ENCODE measurements around the gene UNG. TPM values are rescaled to one million over a fixed set of nuclear protein-coding genes. Genes with fewer than 3 reads are reported as not detected.
"Not testable (repeated sequence)": the region's sequence is repeated elsewhere in the genome, so short reads cannot be mapped to it uniquely, and the experiment has no call there.

The UNG gene
- polyA plus RNA-seq (ENCODE audit: insufficient read length in 3 of 3) = 10 to 100 TPM; 66.3 to 72.4 (median 70.6) TPM
- long read RNA-seq, donor 1, transcript UNG-202 (6 exons, 2,130 nt) = major isoform, 13 of 26 reads
- long read RNA-seq, donor 1, transcript UNG-201 (7 exons, 2,071 nt) = minor isoform, 7 of 26 reads
- long read RNA-seq, donor 1, partial matches to known transcripts = 5 of 26 reads
- long read RNA-seq, donor 1, other reads (novel, unspliced or antisense) = 0 of 26 reads
- long read RNA-seq, donor 2, transcript UNG-201 (7 exons, 2,071 nt) = minor isoform, 9 of 32 reads
- long read RNA-seq, donor 2, transcript UNG-202 (6 exons, 2,130 nt) = major isoform, 15 of 32 reads
- long read RNA-seq, donor 2, partial matches to known transcripts = 7 of 32 reads
- long read RNA-seq, donor 2, other reads (novel, unspliced or antisense) = 0 of 32 reads
- long read RNA-seq, donor 3, transcript UNG-201 (7 exons, 2,071 nt) = minor isoform, 7 of 32 reads
- long read RNA-seq, donor 3, transcript UNG-202 (6 exons, 2,130 nt) = major isoform, 18 of 32 reads
- long read RNA-seq, donor 3, partial matches to known transcripts = 6 of 32 reads
- long read RNA-seq, donor 3, other reads (novel, unspliced or antisense) = 0 of 32 reads
- long read RNA-seq, donor 4, transcript UNG-202 (6 exons, 2,130 nt) = major isoform, 19 of 29 reads
- long read RNA-seq, donor 4, partial matches to known transcripts = 6 of 29 reads
- long read RNA-seq, donor 4, other reads (novel, unspliced or antisense) = 0 of 29 reads
- long read RNA-seq, donor 5 = 0 reads
- long read RNA-seq, donor 6, transcript UNG-202 (6 exons, 2,130 nt) = major isoform, 14 of 28 reads
- long read RNA-seq, donor 6, transcript UNG-201 (7 exons, 2,071 nt) = minor isoform, 7 of 28 reads
- long read RNA-seq, donor 6, partial matches to known transcripts = 6 of 28 reads
- long read RNA-seq, donor 6, other reads (novel, unspliced or antisense) = 0 of 28 reads
- long read RNA-seq, donor 7, transcript UNG-201 (7 exons, 2,071 nt) = minor isoform, 11 of 27 reads
- long read RNA-seq, donor 7, transcript UNG-202 (6 exons, 2,130 nt) = major isoform, 15 of 27 reads
- long read RNA-seq, donor 7, partial matches to known transcripts = 0 of 27 reads
- long read RNA-seq, donor 7, other reads (novel, unspliced or antisense) = 0 of 27 reads
- long read RNA-seq, donor 8, transcript UNG-202 (6 exons, 2,130 nt) = major isoform, 27 of 52 reads
- long read RNA-seq, donor 8, transcript UNG-201 (7 exons, 2,071 nt) = minor isoform, 16 of 52 reads
- long read RNA-seq, donor 8, partial matches to known transcripts = 5 of 52 reads
- long read RNA-seq, donor 8, other reads (novel, unspliced or antisense) = 0 of 52 reads
- long read RNA-seq, donor 9, transcript UNG-202 (6 exons, 2,130 nt) = major isoform, 11 of 21 reads
- long read RNA-seq, donor 9, partial matches to known transcripts = 6 of 21 reads
- long read RNA-seq, donor 9, other reads (novel, unspliced or antisense) = 0 of 21 reads
- long read RNA-seq, donor 10, transcript UNG-202 (6 exons, 2,130 nt) = major isoform, 17 of 47 reads
- long read RNA-seq, donor 10, transcript UNG-201 (7 exons, 2,071 nt) = minor isoform, 5 of 47 reads
- long read RNA-seq, donor 10, partial matches to known transcripts = 25 of 47 reads
- long read RNA-seq, donor 10, other reads (novel, unspliced or antisense) = 0 of 47 reads
- long read RNA-seq, donor 11, transcript UNG-201 (7 exons, 2,071 nt) = minor isoform, 6 of 39 reads
- long read RNA-seq, donor 11, transcript UNG-202 (6 exons, 2,130 nt) = major isoform, 11 of 39 reads
- long read RNA-seq, donor 11, partial matches to known transcripts = 12 of 39 reads
- long read RNA-seq, donor 11, other reads (novel, unspliced or antisense) = 7 of 39 reads
- long read RNA-seq, donor 12, partial matches to known transcripts = 12 of 18 reads
- long read RNA-seq, donor 12, other reads (novel, unspliced or antisense) = 0 of 18 reads
- long read RNA-seq, donor 13 = 0 reads
- long read RNA-seq, donor 14, transcript UNG-201 (7 exons, 2,071 nt) = minor isoform, 11 of 27 reads
- long read RNA-seq, donor 14, transcript UNG-202 (6 exons, 2,130 nt) = major isoform, 15 of 27 reads
- long read RNA-seq, donor 14, partial matches to known transcripts = 0 of 27 reads
- long read RNA-seq, donor 14, other reads (novel, unspliced or antisense) = 0 of 27 reads
- long read RNA-seq, donor 15, partial matches to known transcripts = 11 of 18 reads
- long read RNA-seq, donor 15, other reads (novel, unspliced or antisense) = 0 of 18 reads
- long read RNA-seq, donor 16, transcript UNG-202 (6 exons, 2,130 nt) = major isoform, 42 of 67 reads
- long read RNA-seq, donor 16, transcript UNG-201 (7 exons, 2,071 nt) = minor isoform, 16 of 67 reads
- long read RNA-seq, donor 16, partial matches to known transcripts = 8 of 67 reads
- long read RNA-seq, donor 16, other reads (novel, unspliced or antisense) = 0 of 67 reads

DNA sequence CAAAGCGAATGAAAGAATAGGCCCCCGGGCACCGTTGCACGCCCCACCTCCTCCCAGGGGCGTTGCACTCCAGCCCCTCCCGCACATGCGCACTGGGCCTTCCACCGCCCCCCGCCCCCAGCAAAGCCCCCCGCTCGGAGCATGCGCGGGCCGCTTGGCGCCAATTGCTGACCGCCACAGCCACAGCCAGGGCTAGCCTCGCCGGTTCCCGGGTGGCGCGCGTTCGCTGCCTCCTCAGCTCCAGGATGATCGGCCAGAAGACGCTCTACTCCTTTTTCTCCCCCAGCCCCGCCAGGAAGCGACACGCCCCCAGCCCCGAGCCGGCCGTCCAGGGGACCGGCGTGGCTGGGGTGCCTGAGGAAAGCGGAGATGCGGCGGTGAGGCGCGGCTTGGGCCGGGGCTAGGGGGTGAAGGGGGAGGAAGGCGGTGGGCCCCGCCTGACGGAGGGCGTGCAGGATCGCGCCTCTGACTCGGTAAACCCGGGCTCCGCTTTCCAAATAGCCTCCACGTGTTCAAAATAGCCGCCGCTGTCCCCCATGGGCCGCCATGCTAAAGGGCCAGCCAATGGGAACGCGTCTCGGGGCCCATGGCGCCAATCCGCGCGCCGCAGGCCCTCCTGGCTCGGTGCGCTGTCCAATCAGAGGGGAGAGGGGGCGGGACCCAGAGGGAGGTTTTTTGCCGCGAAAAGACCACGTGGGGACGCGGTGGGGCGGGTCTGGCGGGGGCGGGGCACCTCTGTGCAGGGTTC is at the start of gene UNG:
TSS of gene UNG (plus strand) at position 163 of the 748 bp plus-strand sequence. CDS start at position 246, 83 bp downstream.
- DNase-seq (ENCODE audit: extremely low read depth in 1 of 11, low read depth in 9 of 11, low spot score in 4 of 11) = peak; percentile 89 to 96 (median 94)

DNA sequence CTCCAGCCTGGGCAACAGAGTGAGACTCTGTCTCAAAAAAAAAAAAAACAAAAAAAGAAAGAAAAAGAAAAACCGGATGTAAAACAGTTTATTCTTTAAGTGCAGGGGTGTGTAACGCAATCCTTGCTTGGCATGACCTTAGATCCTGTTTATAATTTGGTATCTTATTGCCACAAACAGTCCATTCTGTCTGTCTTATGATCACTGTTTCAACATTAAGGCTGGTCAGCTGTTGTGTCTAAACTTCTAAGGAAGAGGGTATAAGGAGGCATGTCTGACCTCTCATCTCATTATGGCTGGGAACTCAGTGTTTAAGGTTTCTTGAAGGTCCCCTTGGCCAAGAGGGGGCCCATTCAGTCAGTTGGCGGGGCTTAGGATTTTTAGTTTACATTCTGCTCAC is 48.7 kb upstream of the UNG start:
- not testable (repeated sequence) for DNase-seq (ENCODE audit: extremely low read depth in 1 of 11, low read depth in 9 of 11, low spot score in 4 of 11)

- DNase-seq (ENCODE audit: extremely low read depth in 1 of 11, low read depth in 9 of 11, low spot score in 4 of 11) = not testable (repeated sequence)
Observed at GRCh38 chr12:109049794-109050193, 47.6 kb upstream of the UNG start.

GRCh38 chr12:109052097-109052413 is 45.3 kb upstream of the UNG start:
- DNase-seq (ENCODE audit: extremely low read depth in 1 of 11, low read depth in 9 of 11, low spot score in 4 of 11) = no peak

- DNase-seq (ENCODE audit: extremely low read depth in 1 of 11, low read depth in 9 of 11, low spot score in 4 of 11) = peak; percentile 75 to 87 (median 83)
Observed at GRCh38 chr12:109052414-109053323, 44.7 kb upstream of the UNG start, which contains the start of gene USP30. TSS of gene USP30 (plus strand) at chr12:109052576. CDS start at chr12:109052679, 103 bp downstream.

DNA sequence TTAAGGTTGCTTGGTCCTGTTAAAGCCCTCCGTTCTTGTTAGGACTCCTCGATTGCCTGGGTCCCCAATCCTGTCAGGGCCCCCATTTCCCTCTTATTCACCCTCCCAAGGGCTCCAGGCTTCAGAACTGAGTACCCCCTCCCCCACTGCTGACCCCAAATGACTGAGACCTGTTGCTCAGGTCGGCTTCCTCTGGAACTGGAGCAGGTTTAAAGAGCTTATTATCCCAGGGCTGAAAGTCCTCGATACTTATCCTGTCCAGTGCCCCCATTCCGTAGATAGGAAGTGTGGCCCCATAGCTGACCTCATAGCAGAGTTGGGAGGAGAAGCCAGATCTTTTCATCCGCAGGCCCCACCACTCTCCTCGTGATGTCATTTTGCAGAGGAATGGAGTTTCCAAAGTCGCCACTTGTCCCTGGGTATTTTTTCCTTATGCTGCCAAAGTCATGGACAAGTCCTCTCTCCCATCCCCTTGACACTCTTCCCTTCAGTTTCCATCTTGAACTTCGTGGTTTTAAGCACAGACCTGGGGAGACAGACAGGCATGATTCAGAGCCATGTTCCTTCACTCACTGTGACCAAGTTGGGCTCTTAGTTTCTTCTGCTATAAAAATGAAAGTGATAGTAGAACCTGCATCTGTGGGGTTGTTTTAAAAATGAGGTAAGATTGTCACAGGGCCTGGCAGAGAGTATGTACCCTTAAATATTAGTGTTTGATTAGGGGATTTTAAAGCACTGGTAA is 43.8 kb upstream of the UNG start:
- no peak for DNase-seq (ENCODE audit: extremely low read depth in 1 of 11, low read depth in 9 of 11, low spot score in 4 of 11)

DNA sequence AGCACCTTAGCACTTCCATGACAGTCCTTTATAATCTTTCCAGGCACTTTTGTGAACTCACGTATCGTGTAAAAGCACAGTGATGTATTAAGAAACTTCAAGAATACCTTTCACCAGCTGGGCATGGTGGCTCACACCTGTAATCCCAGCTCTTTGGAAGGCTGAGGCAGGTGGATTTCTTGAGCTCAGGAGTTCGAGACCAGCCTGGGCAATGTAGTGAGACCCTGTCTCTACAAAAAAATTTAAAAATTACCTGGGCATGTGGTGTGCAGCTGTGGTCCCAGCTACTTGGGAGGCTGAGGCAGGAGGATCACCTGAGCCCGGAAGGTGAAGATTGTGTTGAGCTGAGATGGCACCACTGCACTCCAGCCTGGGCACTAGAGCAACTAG is 43.3 kb upstream of the UNG start:
- DNase-seq (ENCODE audit: extremely low read depth in 1 of 11, low read depth in 9 of 11, low spot score in 4 of 11) = not testable (repeated sequence)

DNA sequence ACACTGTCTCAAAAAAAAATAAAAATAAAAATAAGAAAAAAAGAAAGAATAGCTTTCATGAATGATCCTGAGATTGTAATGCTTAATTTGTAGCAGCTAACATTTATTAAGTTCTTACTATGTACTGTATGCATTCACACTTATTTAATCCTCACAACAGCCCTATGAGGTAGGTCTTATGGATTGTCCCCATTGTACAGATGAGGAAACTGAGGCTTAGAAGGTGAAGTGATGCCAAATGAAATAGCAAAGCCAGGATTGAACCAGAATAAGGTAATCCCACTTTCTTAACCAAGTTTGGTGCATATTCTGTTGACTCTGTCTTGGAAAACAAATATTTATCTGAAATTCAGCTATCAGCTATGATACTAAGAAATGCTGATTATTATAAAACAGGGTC is 42.9 kb upstream of the UNG start:
- DNase-seq (ENCODE audit: extremely low read depth in 1 of 11, low read depth in 9 of 11, low spot score in 4 of 11) = no peak

DNA sequence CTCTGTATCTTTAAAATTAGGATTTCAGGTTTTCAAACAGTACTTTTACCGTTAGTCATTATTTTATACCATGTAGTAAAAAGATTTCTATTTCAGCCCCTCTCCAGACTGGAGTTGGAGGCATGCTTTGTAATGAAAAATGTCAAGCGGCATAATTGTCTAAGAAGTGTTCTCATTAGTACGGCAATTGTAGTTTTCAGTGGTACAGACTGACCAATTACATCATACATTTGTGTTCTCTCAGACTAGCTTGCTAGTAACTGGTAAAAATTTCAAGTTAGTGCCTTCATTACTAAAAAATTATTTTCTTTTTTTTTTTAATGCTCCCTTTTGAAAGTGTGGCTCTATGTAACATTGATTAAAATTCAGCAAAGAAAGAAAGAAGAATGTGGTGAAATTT is 40.5 kb upstream of the UNG start:
- no peak for DNase-seq (ENCODE audit: extremely low read depth in 1 of 11, low read depth in 9 of 11, low spot score in 4 of 11)

- no peak for DNase-seq (ENCODE audit: extremely low read depth in 1 of 11, low read depth in 9 of 11, low spot score in 4 of 11)
Observed at GRCh38 chr12:109057376-109057775, 40.0 kb upstream of the UNG start.

- no peak for DNase-seq (ENCODE audit: extremely low read depth in 1 of 11, low read depth in 9 of 11, low spot score in 4 of 11)
Observed at GRCh38 chr12:109058773-109059172, 38.6 kb upstream of the UNG start.

- DNase-seq (ENCODE audit: extremely low read depth in 1 of 11, low read depth in 9 of 11, low spot score in 4 of 11) = no peak
Observed at GRCh38 chr12:109064143-109064542, 33.3 kb upstream of the UNG start.

DNA sequence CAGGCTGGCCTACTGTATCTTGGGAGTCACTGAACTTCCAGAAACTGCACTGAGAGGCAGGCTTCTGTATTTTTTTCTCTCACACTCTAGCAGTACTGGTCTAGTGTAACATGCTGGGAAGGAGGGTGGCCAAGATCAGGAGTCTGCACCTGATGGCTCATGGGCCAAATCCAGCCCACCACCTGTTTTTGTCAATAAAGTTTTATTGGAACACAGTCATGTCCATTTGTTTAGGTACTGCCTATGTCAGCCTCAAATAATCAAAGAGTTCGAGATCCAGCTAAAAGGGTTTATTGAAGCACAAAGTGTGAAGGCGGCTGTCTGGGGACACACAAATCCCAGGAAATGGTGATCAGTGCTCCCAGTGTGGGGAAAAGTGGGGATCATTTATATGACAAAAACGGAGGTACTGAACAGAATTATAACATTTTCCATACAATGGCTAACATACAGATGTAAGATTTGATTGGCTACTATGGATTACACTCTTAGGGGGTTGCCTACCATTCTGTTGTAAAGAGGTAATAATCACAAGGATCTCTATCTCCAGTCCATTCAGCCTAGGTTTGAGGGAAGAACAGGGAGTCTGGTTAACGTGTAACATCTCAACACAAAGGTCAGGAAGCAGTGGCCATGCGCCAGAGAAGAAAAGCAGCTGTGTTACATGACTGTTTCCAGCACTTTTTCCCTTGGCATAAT is 32.1 kb upstream of the UNG start:
- DNase-seq (ENCODE audit: extremely low read depth in 1 of 11, low read depth in 9 of 11, low spot score in 4 of 11) = peak in 1 of 11 donors; percentile 22

- no peak for DNase-seq (ENCODE audit: extremely low read depth in 1 of 11, low read depth in 9 of 11, low spot score in 4 of 11)
Observed at GRCh38 chr12:109065853-109066193, 31.6 kb upstream of the UNG start.
